ENCODE measurements around the gene RHOBTB1. TPM values are rescaled to one million over a fixed set of nuclear protein-coding genes. Genes with fewer than 3 reads are reported as not detected.
"Not testable (repeated sequence)": the region's sequence is repeated elsewhere in the genome, so short reads cannot be mapped to it uniquely, and the experiment has no call there.

Gene RHOBTB1
- total and polyA plus RNA-seq, 2 donors (not counting 1 experiment from before 2014, with no cell fraction given): 19.8 to 42.6 TPM

GRCh38 chr10:60908896-60909295 lies 35.1 kb downstream of the RHOBTB1 start:
- H3K9ac ChIP-seq (ENCODE audit: insufficient read depth, low read length): no peak overlapping the region
- H2AFZ ChIP-seq (ENCODE audit: low read length): no peak overlapping the region
- H3K36me3 ChIP-seq (ENCODE audit: control insufficient read depth, insufficient read depth, low read length): peaks cover 4% of the 10 kb centered on the region
- no peaks in the 10 kb centered on the region for H4K20me1 ChIP-seq (ENCODE audit: control insufficient read depth, extremely low read depth, insufficient read depth, low read length)
- no peaks in the 10 kb centered on the region for H3K79me2 ChIP-seq (ENCODE audit: control insufficient read depth, insufficient read depth, low read length)
- no peak for TF ChIP-seq EZH2 (IDR thresholded peaks at IDR 0.05; ENCODE audit: low read length, missing control alignments)
- TF ChIP-seq, protein P1, sequence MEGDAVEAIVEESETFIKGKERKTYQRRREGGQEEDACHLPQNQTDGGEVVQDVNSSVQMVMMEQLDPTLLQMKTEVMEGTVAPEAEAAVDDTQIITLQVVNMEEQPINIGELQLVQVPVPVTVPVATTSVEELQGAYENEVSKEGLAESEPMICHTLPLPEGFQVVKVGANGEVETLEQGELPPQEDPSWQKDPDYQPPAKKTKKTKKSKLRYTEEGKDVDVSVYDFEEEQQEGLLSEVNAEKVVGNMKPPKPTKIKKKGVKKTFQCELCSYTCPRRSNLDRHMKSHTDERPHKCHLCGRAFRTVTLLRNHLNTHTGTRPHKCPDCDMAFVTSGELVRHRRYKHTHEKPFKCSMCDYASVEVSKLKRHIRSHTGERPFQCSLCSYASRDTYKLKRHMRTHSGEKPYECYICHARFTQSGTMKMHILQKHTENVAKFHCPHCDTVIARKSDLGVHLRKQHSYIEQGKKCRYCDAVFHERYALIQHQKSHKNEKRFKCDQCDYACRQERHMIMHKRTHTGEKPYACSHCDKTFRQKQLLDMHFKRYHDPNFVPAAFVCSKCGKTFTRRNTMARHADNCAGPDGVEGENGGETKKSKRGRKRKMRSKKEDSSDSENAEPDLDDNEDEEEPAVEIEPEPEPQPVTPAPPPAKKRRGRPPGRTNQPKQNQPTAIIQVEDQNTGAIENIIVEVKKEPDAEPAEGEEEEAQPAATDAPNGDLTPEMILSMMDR (conservative IDR thresholded peaks at IDR 0.05 in 1 of 2, IDR thresholded peaks at IDR 0.05 in 1 of 2; ENCODE audit: low read depth in 1 of 2, low read length in 2 of 2): no peak
- no peaks in the 10 kb centered on the region for H3K27me3 ChIP-seq (ENCODE audit: control insufficient read depth, insufficient read depth, low read length)
- H3K4me3 ChIP-seq (replicated peaks in 1 of 4; ENCODE audit: control extremely low read depth in 1 of 4, insufficient read depth in 1 of 4, low read depth in 3 of 4, low read length in 4 of 4): no peak overlapping the region
- no peak overlapping the region for H3K27ac ChIP-seq (ENCODE audit: insufficient read depth, low read length)
- H3K9me3 ChIP-seq (ENCODE audit: control insufficient read depth, insufficient read depth, low read depth, low read length): no peaks in the 10 kb centered on the region
- DNase-seq (ENCODE audit: low read depth in 2 of 2): no peak
- H3K4me1 ChIP-seq (ENCODE audit: control insufficient read depth, extremely low read depth, insufficient read depth, low read length): peaks cover 12% of the 10 kb centered on the region
- no peak overlapping the region for H3K4me2 ChIP-seq (ENCODE audit: extremely low read depth, insufficient read depth, low read length)

- Histone ChIP-seq H3K27ac (ENCODE audit: insufficient read depth, low read length) (no peak overlapping the region), H3K36me3 (ENCODE audit: control insufficient read depth, insufficient read depth, low read length) (peaks cover 4% of the 10 kb centered on the region), H3K4me2 (ENCODE audit: extremely low read depth, insufficient read depth, low read length) (no peak overlapping the region), H3K4me1 (ENCODE audit: control insufficient read depth, extremely low read depth, insufficient read depth, low read length) (peaks cover 7% of the 10 kb centered on the region), H3K9ac (ENCODE audit: insufficient read depth, low read length) (no peak overlapping the region), H2AFZ (ENCODE audit: low read length) (no peak overlapping the region), H3K9me3 (ENCODE audit: control insufficient read depth, insufficient read depth, low read depth, low read length) (no peaks in the 10 kb centered on the region), H4K20me1 (ENCODE audit: control insufficient read depth, extremely low read depth, insufficient read depth, low read length) (no peaks in the 10 kb centered on the region), H3K4me3 (replicated peaks in 1 of 4; ENCODE audit: control extremely low read depth in 1 of 4, insufficient read depth in 1 of 4, low read depth in 3 of 4, low read length in 4 of 4) (no peak overlapping the region), H3K79me2 (ENCODE audit: control insufficient read depth, insufficient read depth, low read length) (no peaks in the 10 kb centered on the region), H3K27me3 (ENCODE audit: control insufficient read depth, insufficient read depth, low read length) (no peaks in the 10 kb centered on the region)
- DNase-seq (ENCODE audit: low read depth in 2 of 2): no peak
- TF ChIP-seq EZH2 (IDR thresholded peaks at IDR 0.05; ENCODE audit: low read length, missing control alignments): no peak
- TF ChIP-seq, protein P1 (conservative IDR thresholded peaks at IDR 0.05 in 1 of 2, IDR thresholded peaks at IDR 0.05 in 1 of 2; ENCODE audit: low read depth in 1 of 2, low read length in 2 of 2): no peak
Measured at GRCh38 chr10:60908031-60908430, 36.0 kb downstream of the RHOBTB1 start.

- Histone ChIP-seq H3K9me3 (ENCODE audit: control insufficient read depth, insufficient read depth, low read depth, low read length) (no peaks in the 10 kb centered on the region), H3K9ac (ENCODE audit: insufficient read depth, low read length) (no peak overlapping the region), H3K4me3 (replicated peaks in 1 of 4; ENCODE audit: control extremely low read depth in 1 of 4, insufficient read depth in 1 of 4, low read depth in 3 of 4, low read length in 4 of 4) (no peak overlapping the region), H3K4me2 (ENCODE audit: extremely low read depth, insufficient read depth, low read length) (no peak overlapping the region), H3K27me3 (ENCODE audit: control insufficient read depth, insufficient read depth, low read length) (no peaks in the 10 kb centered on the region), H3K79me2 (ENCODE audit: control insufficient read depth, insufficient read depth, low read length) (no peaks in the 10 kb centered on the region), H2AFZ (ENCODE audit: low read length) (no peak overlapping the region), H3K36me3 (ENCODE audit: control insufficient read depth, insufficient read depth, low read length) (peaks cover 4% of the 10 kb centered on the region), H3K4me1 (ENCODE audit: control insufficient read depth, extremely low read depth, insufficient read depth, low read length) (peaks cover 5% of the 10 kb centered on the region), H4K20me1 (ENCODE audit: control insufficient read depth, extremely low read depth, insufficient read depth, low read length) (no peaks in the 10 kb centered on the region), H3K27ac (ENCODE audit: insufficient read depth, low read length) (no peak overlapping the region)
- no peak for TF ChIP-seq EZH2 (IDR thresholded peaks at IDR 0.05; ENCODE audit: low read length, missing control alignments)
- TF ChIP-seq, protein P1 (conservative IDR thresholded peaks at IDR 0.05 in 1 of 2, IDR thresholded peaks at IDR 0.05 in 1 of 2; ENCODE audit: low read depth in 1 of 2, low read length in 2 of 2): no peak
- no peak for DNase-seq (ENCODE audit: low read depth in 2 of 2)
Measured at GRCh38 chr10:60907236-60907635, 36.7 kb downstream of the RHOBTB1 start.

GRCh38 chr10:60906825-60907224 lies 37.2 kb downstream of the RHOBTB1 start:
- H3K27me3 ChIP-seq (ENCODE audit: control insufficient read depth, insufficient read depth, low read length); H3K4me3 ChIP-seq (replicated peaks in 1 of 4; ENCODE audit: control extremely low read depth in 1 of 4, insufficient read depth in 1 of 4, low read depth in 3 of 4, low read length in 4 of 4); H4K20me1 ChIP-seq (ENCODE audit: control insufficient read depth, extremely low read depth, insufficient read depth, low read length); H3K79me2 ChIP-seq (ENCODE audit: control insufficient read depth, insufficient read depth, low read length); H3K4me2 ChIP-seq (ENCODE audit: extremely low read depth, insufficient read depth, low read length); H3K9me3 ChIP-seq (ENCODE audit: control insufficient read depth, insufficient read depth, low read depth, low read length); H3K4me1 ChIP-seq (ENCODE audit: control insufficient read depth, extremely low read depth, insufficient read depth, low read length); H2AFZ ChIP-seq (ENCODE audit: low read length); H3K9ac ChIP-seq (ENCODE audit: insufficient read depth, low read length); DNase-seq (ENCODE audit: low read depth in 2 of 2); H3K27ac ChIP-seq (ENCODE audit: insufficient read depth, low read length); H3K36me3 ChIP-seq (ENCODE audit: control insufficient read depth, insufficient read depth, low read length): not testable (repeated sequence)
